GM13977 (cell line): ENCODE measurements around the gene LRRFIP2.

Experiments
- DNase-seq: peaks from one replicate; pipeline ENCODE4 v3.0.0; 2012; ENCODE audit warnings: low spot score
- in situ Hi-C: fragments of 300-500 bp; cut with MboI; formaldehyde crosslinking; loops from one replicate; pipeline ENCODE4 v1.12.0; 2022; ENCODE audit warnings: low sequenced_read_pairs, low pct_unique_long_range_greater_than_20kb, mixed read lengths, inconsistent platforms; ENCODE audit not compliant: unreplicated experiment
- TF ChIP-seq, protein P1 (sequence below): IDR thresholded peaks from 2 replicates; pipeline ENCODE4 v1.5.1; 2012; ENCODE audit warnings: mild to moderate bottlenecking, control low read depth; ENCODE audit not compliant: insufficient read depth; ENCODE audit errors: extremely low read depth, missing control alignments

Gene LRRFIP2

DNA sequence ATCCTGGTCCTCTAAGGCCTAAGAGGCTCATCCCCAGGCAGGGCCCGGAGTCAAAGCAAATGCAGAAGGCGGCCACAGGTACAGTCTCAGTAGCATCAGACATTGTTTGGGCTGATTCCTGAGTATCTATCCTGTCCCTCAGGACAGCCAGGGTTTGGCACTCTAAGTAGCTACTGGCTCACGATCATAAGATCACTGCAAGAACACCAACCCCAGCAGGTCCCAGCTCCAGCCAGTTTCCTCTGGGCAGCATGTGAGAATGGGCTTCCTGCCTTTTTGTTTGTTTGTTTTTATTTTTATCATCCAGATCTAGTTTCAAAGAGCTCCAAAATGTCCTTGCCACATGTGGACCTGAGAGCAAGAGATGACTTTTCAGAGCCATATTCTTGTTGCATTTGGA is 32.7 kb downstream of the LRRFIP2 start:
- DNase-seq = no peak
- in situ Hi-C loops = no loop called here
- TF ChIP-seq, protein P1, sequence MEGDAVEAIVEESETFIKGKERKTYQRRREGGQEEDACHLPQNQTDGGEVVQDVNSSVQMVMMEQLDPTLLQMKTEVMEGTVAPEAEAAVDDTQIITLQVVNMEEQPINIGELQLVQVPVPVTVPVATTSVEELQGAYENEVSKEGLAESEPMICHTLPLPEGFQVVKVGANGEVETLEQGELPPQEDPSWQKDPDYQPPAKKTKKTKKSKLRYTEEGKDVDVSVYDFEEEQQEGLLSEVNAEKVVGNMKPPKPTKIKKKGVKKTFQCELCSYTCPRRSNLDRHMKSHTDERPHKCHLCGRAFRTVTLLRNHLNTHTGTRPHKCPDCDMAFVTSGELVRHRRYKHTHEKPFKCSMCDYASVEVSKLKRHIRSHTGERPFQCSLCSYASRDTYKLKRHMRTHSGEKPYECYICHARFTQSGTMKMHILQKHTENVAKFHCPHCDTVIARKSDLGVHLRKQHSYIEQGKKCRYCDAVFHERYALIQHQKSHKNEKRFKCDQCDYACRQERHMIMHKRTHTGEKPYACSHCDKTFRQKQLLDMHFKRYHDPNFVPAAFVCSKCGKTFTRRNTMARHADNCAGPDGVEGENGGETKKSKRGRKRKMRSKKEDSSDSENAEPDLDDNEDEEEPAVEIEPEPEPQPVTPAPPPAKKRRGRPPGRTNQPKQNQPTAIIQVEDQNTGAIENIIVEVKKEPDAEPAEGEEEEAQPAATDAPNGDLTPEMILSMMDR = no peak

DNA sequence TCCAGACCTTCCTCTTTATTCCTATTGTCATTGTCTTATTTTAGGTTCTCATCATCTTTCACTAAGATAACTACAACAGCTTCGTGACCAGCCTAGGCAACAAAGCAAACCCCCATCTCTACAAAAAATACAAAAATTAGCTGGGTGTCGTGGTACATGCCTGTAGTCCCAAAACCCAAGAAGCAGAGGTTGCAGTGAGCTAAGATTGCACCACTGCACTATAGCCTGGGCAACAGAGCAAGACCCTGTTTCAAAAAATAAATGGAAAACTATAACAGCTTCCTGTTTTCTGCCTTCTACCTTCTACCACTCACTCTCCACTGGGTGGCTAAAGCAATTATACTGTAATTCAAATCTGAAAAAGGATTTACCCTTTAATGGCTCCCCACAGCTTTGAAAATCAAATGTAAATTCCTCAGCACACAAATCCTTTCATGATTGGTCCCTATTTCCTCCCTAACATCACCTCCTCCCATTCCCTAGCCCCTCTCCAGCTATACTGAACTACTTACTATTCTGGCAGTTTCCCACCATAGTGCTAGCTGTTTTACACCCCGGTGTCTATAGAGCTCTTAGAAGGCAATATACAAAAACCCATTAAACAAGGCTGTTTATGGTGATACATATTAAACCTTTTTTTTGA is 33.4 kb downstream of the LRRFIP2 start:
- TF ChIP-seq, protein P1 = no peak
- in situ Hi-C loops = no loop called here

DNA sequence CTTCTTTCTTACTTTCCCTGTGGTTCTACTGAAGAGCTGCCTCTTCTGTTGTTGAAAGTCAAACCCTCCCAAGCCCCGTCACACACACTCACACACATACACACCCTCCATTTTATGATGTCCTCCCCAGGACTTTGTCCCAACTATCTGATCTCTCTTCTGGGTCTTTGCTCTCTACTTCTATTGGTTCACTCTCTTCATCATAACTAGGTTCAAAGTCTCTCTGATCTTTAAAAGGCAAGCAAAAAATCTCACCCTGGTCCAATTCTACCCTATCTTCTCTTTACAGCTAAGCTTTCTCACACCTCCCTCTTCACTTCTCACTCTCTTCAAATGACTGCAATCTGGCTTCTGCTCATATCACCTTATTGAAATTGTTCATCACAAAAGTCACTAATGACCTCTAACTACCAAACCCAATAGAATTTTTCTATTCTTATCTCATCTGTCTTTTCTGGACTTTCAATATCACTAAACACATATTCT is 34.8 kb downstream of the LRRFIP2 start:
- in situ Hi-C loops = no loop called here
- DNase-seq = peak; percentile 44
- TF ChIP-seq, protein P1 = no peak

More for the DNA sequence above, 33.4 kb downstream of the LRRFIP2 start:
- DNase-seq = no peak

GRCh38 chr3:37138816-37139215 is 35.6 kb downstream of the LRRFIP2 start:
- DNase-seq = no peak
- TF ChIP-seq, protein P1 = no peak
- in situ Hi-C loops = no loop called here

- TF ChIP-seq, protein P1 = no peak
- in situ Hi-C loops = no loop called here
- DNase-seq = no peak
Measured at GRCh38 chr3:37137516-37137915, 36.9 kb downstream of the LRRFIP2 start.

DNA sequence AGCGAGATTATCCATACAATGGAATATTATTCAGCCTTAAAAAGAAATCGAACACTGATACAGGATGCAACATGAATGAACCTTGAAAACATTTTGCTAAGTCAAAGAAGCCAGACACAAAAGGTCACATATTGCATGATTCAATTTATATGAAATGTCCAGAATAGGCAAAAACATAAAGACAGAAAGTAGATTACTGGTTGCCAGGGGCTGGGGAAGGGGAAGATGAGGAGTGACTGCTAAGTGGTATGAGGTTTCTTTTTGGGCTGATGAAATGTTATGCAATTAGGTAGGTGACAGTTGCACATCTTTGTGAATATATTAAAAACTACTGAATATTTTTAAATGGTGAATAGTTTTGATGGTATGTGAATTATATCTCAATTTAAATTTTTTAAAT is 38.3 kb downstream of the LRRFIP2 start:
- TF ChIP-seq, protein P1 = no peak
- in situ Hi-C loops = no loop called here
- no peak for DNase-seq
